Neuronal stem cell (in vitro differentiated cells): ENCODE data around the gene MYO9B.
"Not testable (repeated sequence)": the region's sequence is repeated elsewhere in the genome, so short reads cannot be mapped to it uniquely, and the experiment has no call there.

Source experiments
- DNase-seq: peaks from one replicate; pipeline ENCODE4 v3.0.0-alpha.2; 2013; ENCODE audit warnings: low spot score
- H2AFZ ChIP-seq: one replicate; pipeline ENCODE4 v1.6.1; 2013; ENCODE audit warnings: mild to moderate bottlenecking, low read length, inconsistent platforms
- H2AK5ac ChIP-seq: 2 replicates; pipeline ENCODE4 v1.6.1; 2013; ENCODE audit warnings: low read depth, mild to moderate bottlenecking, inconsistent platforms, low read length, moderate library complexity, mixed read lengths
- H2BK120ac ChIP-seq: 2 replicates; pipeline ENCODE4 v1.6.1; 2013; ENCODE audit warnings: low read depth, mild to moderate bottlenecking, inconsistent platforms, low read length, moderate library complexity, mixed read lengths
- H2BK12ac ChIP-seq: one replicate; pipeline ENCODE4 v1.6.1; 2013; ENCODE audit warnings: low read length, inconsistent platforms
- H2BK15ac ChIP-seq: 2 replicates; pipeline ENCODE4 v1.6.1; 2013; ENCODE audit warnings: mild to moderate bottlenecking, low read length, inconsistent platforms, mixed read lengths
- H2BK5ac ChIP-seq: one replicate; pipeline ENCODE4 v1.6.1; 2013; ENCODE audit warnings: inconsistent platforms, mild to moderate bottlenecking, low read length, moderate library complexity
- H3K14ac ChIP-seq: one replicate; pipeline ENCODE4 v1.6.1; 2013; ENCODE audit warnings: low read length, inconsistent platforms
- H3K18ac ChIP-seq: 2 replicates; pipeline ENCODE4 v1.6.1; 2013; ENCODE audit warnings: low read length, inconsistent platforms
- H3K23ac ChIP-seq: 2 replicates; pipeline ENCODE4 v1.6.1; 2013; ENCODE audit warnings: low read depth, mild to moderate bottlenecking, mixed read lengths, low read length, inconsistent platforms; ENCODE audit not compliant: poor library complexity
- H3K27ac ChIP-seq: replicated peaks from 3 replicates; pipeline ENCODE4 v1.5.1; 2013; ENCODE audit warnings: low read length, inconsistent platforms
- H3K27me3 ChIP-seq, 3 experiments: 2 replicates each; pipeline ENCODE4 v1.6.1; 2013; ENCODE audit warnings: low read length in 3 of 3, mild to moderate bottlenecking in 2 of 3, inconsistent platforms in 1 of 3, low read depth in 1 of 3, mixed read lengths in 1 of 3, moderate library complexity in 1 of 3; ENCODE audit not compliant: control insufficient read depth in 3 of 3, insufficient read depth in 3 of 3
- H3K36me3 ChIP-seq, 2 donors: replicated peaks in 1 of 2; 2 replicates each; pipeline ENCODE4 v1.6.1; 2013; ENCODE audit warnings: low read length in 2 of 2; ENCODE audit not compliant: control insufficient read depth in 2 of 2, insufficient read depth in 2 of 2
- H3K4ac ChIP-seq: 2 replicates; pipeline ENCODE4 v1.6.1; 2013; ENCODE audit warnings: inconsistent platforms, mild to moderate bottlenecking, low read length, moderate library complexity
- H3K4me1 ChIP-seq, 2 donors: 1 replicate in 1 of 2; 2 replicates in 1 of 2; pipeline ENCODE4 v1.6.1; 2013; ENCODE audit warnings: low read length in 2 of 2, low read depth in 1 of 2; ENCODE audit not compliant: control insufficient read depth in 2 of 2, insufficient read depth in 1 of 2
- H3K4me2 ChIP-seq: one replicate; pipeline ENCODE4 v1.6.1; 2013; ENCODE audit warnings: mild to moderate bottlenecking, low read length, inconsistent platforms; ENCODE audit not compliant: insufficient read depth, poor library complexity, severe bottlenecking
- H3K4me3 ChIP-seq, 2 donors: 2 replicates each; pipeline ENCODE4 v1.5.1; 2013; ENCODE audit warnings: low read length in 2 of 2, mild to moderate bottlenecking in 2 of 2, inconsistent platforms in 1 of 2, moderate library complexity in 1 of 2
- H3K79me1 ChIP-seq: one replicate; pipeline ENCODE4 v1.6.1; 2013; ENCODE audit warnings: low read depth, mild to moderate bottlenecking, inconsistent platforms, low read length, moderate library complexity
- H3K9ac ChIP-seq: one replicate; pipeline ENCODE4 v1.6.1; 2013; ENCODE audit warnings: mild to moderate bottlenecking, low read depth, low read length, inconsistent platforms; ENCODE audit not compliant: poor library complexity
- H3K9me3 ChIP-seq, 2 donors: replicated peaks in 1 of 2; 2 replicates each; pipeline versions ENCODE3 to v1.6.1; 2013; ENCODE audit warnings: low read length in 2 of 2, mild to moderate bottlenecking in 2 of 2, inconsistent platforms in 1 of 2, low read depth in 1 of 2, mixed read lengths in 1 of 2, moderate library complexity in 1 of 2; ENCODE audit not compliant: control insufficient read depth in 2 of 2, insufficient read depth in 1 of 2
- H4K8ac ChIP-seq: one replicate; pipeline ENCODE4 v1.6.1; 2013; ENCODE audit warnings: low read depth, mild to moderate bottlenecking, inconsistent platforms, low read length, moderate library complexity
- H4K91ac ChIP-seq: one replicate; pipeline ENCODE4 v1.6.1; 2013; ENCODE audit warnings: low read length, low read depth, mild to moderate bottlenecking, inconsistent platforms; ENCODE audit not compliant: poor library complexity
- WGBS, 2 donors: extraction: QIAGEN DNeasy Blood & Tissue Kit; methylation state at CpG; one replicate each; pipeline ENCODE4 v1.1.7; 2013; ENCODE audit warnings: missing lambda C conversion rate in 2 of 2, mixed read lengths in 1 of 2; ENCODE audit not compliant: insufficient read length in 2 of 2, insufficient replicate concordance in 1 of 2; ENCODE audit errors: extremely low coverage in 2 of 2; 5-methylcytosine and 5-hydroxymethylcytosine counted together

The MYO9B gene

DNA sequence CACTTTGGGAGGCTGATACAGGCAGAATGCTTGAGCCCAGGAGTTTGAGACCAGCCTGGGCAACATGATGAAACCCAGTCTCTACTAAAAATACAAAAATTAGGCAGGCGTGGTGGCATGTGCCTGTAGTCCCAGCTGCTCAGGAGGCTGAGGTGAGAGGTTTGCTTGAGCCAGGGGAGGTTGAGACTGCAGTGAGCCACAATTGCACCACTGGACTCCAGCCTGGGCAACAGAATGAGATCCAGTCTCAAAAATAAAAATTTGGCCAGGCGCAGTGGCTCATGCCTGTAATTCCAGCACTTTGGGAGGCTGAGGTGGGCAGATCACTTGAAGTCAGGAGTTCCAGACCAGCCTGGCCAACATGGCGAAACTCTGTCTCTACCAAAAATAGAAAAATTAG, 19.1 kb downstream of the MYO9B start:
- not testable (repeated sequence) for H3K4me3 ChIP-seq, H3K23ac ChIP-seq, H3K27me3 ChIP-seq, H2BK5ac ChIP-seq, H3K4me2 ChIP-seq, H4K8ac ChIP-seq, H2BK12ac ChIP-seq, H3K79me1 ChIP-seq, H3K4ac ChIP-seq, H3K9ac ChIP-seq, H2AFZ ChIP-seq, H3K27ac ChIP-seq, H3K14ac ChIP-seq, H3K4me1 ChIP-seq, H3K18ac ChIP-seq, H2BK15ac ChIP-seq, H2BK120ac ChIP-seq, DNase-seq, H4K91ac ChIP-seq, H2AK5ac ChIP-seq
- Histone ChIP-seq H3K9me3 (peaks cover 4 to 16% of the 10 kb centered on the region in 2 donors), H3K36me3 (peaks cover 7 to 35% of the 10 kb centered on the region in 2 donors)
- WGBS, 2 donors = no CpG with 5 or more reads among the region's 3 CpGs

DNA sequence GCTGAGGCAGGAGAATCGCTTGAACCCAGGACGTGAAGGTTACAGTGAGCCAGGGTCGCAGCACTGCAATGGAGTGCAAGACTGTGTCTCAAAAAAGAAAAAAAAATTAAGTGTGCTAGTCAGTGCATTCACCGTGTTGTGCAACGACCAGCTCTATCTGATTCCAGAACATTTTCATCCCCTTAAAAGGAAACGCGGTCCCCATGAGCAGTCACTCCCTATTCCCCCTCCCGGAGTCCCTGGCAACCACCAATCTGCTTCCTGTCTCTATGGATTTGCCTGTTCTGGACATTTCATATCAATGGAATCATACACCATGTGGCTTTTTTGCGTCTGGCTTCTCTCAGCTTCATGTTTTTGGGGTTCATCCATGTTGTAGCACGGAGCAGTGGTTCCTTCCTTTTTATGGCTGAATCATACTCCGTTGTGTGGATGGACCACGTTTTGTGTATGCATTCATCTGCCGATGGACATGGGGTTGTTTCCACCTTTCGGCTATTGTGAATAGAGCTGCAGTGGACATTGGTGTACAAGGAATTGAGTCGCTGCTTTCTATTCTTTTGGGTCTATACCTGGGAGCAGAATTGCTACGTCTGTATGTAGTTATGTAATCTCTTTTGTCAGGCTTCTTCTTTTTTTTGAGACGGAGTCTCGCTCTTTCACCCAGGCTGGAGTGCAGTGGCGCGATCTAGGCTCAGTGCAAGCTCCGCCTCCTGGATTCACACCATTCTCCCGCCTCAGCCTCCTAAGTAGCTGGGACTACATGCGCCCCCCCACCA, 19.8 kb downstream of the MYO9B start:
- Histone ChIP-seq H4K8ac (no peak overlapping the region), H3K9ac (no peak overlapping the region), H3K4me3 (no peak overlapping the region), H2AK5ac (no peak overlapping the region), H3K18ac (no peak overlapping the region), H3K9me3 (peaks cover 4 to 14% of the 10 kb centered on the region in 2 donors), H3K23ac (no peak overlapping the region), H3K4me1 (peaks cover 4 to 6% of the 10 kb centered on the region in 2 donors), H3K27me3 (no peaks in the 10 kb centered on the region), H2BK15ac (no peak overlapping the region), H3K27ac (no peak overlapping the region), H3K4ac (no peak overlapping the region), H2BK12ac (no peak overlapping the region), H3K4me2 (no peak overlapping the region), H3K14ac (no peak overlapping the region), H3K79me1 (peaks cover 5% of the 10 kb centered on the region), H2AFZ (no peak overlapping the region), H3K36me3 (peaks cover 7 to 34% of the 10 kb centered on the region in 2 donors), H4K91ac (no peak overlapping the region), H2BK120ac (no peak overlapping the region), H2BK5ac (no peak overlapping the region)
- WGBS, 2 donors = no CpG with 5 or more reads among the region's 23 CpGs
- no peak for DNase-seq

GRCh38 chr19:17097593-17098126, 22.1 kb downstream of the MYO9B start:
- Histone ChIP-seq H3K36me3 (peaks cover 17 to 39% of the 10 kb centered on the region in 2 donors), H3K27me3 (no peaks in the 10 kb centered on the region), H3K4me2 (no peak overlapping the region), H3K27ac (no peak overlapping the region), H3K23ac (no peak overlapping the region), H3K14ac (no peak overlapping the region), H3K9me3 (peaks cover 12 to 21% of the 10 kb centered on the region in 2 donors), H2BK12ac (no peak overlapping the region), H3K18ac (no peak overlapping the region), H3K79me1 (peaks cover 10% of the 10 kb centered on the region), H2AK5ac (no peak overlapping the region), H3K4me3 (no peak overlapping the region), H3K4me1 (peaks cover 3 to 4% of the 10 kb centered on the region in 2 donors), H3K9ac (no peak overlapping the region), H2BK5ac (no peak overlapping the region), H2BK120ac (no peak overlapping the region), H4K8ac (no peak overlapping the region), H3K4ac (no peak overlapping the region), H2AFZ (no peak overlapping the region), H2BK15ac (no peak overlapping the region), H4K91ac (no peak overlapping the region)
- WGBS, 2 donors = no CpG with 5 or more reads among the region's 8 CpGs
- no peak for DNase-seq

GRCh38 chr19:17098326-17098725, 22.7 kb downstream of the MYO9B start:
- no peak overlapping the region for H2AK5ac ChIP-seq
- H2BK15ac ChIP-seq = no peak overlapping the region
- no peak overlapping the region for H3K27ac ChIP-seq
- H3K27me3 ChIP-seq = no peaks in the 10 kb centered on the region
- H3K4me2 ChIP-seq = no peak overlapping the region
- DNase-seq = no peak
- no peak overlapping the region for H3K18ac ChIP-seq
- H3K9ac ChIP-seq = no peak overlapping the region
- no peak overlapping the region for H4K91ac ChIP-seq
- peaks cover 3 to 4% of the 10 kb centered on the region in 2 donors for H3K4me1 ChIP-seq
- WGBS, 2 donors = no CpG with 5 or more reads among the region's 9 CpGs
- H3K79me1 ChIP-seq = peaks cover 9% of the 10 kb centered on the region
- H3K23ac ChIP-seq = no peak overlapping the region
- H2BK5ac ChIP-seq = no peak overlapping the region
- peaks cover 13 to 27% of the 10 kb centered on the region in 2 donors for H3K9me3 ChIP-seq
- no peak overlapping the region for H2BK120ac ChIP-seq
- H3K36me3 ChIP-seq = peaks cover 21 to 43% of the 10 kb centered on the region in 2 donors
- H4K8ac ChIP-seq = no peak overlapping the region
- H3K14ac ChIP-seq = no peak overlapping the region
- H2BK12ac ChIP-seq = no peak overlapping the region
- no peak overlapping the region for H3K4ac ChIP-seq
- H2AFZ ChIP-seq = no peak overlapping the region
- H3K4me3 ChIP-seq = no peak overlapping the region
